GM23338 (cell line): Measurements from ENCODE around the gene TRIAP1.

Experiments
- CTCF ChIP-seq, 2 experiments: fragments of 200-600 bp in 1 of 2; sonication (generic) in 1 of 2; conservative IDR thresholded peaks; 2 replicates each; pipeline versions ENCODE4 v1.5.1 to v1.6.1; 2016 to 2017; ENCODE audit warnings: antibody characterized with exemption in 2 of 2, low read depth in 2 of 2, mild to moderate bottlenecking in 2 of 2, moderate library complexity in 1 of 2
- EZH2 ChIP-seq: fragments of 200-600 bp; sonication (generic); IDR thresholded peaks from one replicate; pipeline ENCODE4 v1.8.0; 2017; ENCODE audit warnings: antibody characterized with exemption, mild to moderate bottlenecking, low read depth; ENCODE audit not compliant: unreplicated experiment
- ZNF331 ChIP-seq: fragments of 250-450 bp; sonication (Bioruptor Pico); IDR thresholded peaks from 2 replicates; pipeline ENCODE4 v1.5.0; 2020; ENCODE audit warnings: low read depth, mild to moderate bottlenecking, moderate library complexity
- ZNF462 ChIP-seq: fragments of 250-450 bp; sonication (Bioruptor Pico); IDR thresholded peaks from 2 replicates; pipeline ENCODE4 v1.5.0; 2020; ENCODE audit warnings: mild to moderate bottlenecking, moderate library complexity

GRCh38 chr12:120432772-120433525 lies 13.2 kb downstream of the TRIAP1 start:
- TF ChIP-seq EZH2 (no peak), CTCF (conservative IDR thresholded peaks at IDR 0.05; ENCODE audit: low read depth in 2 of 2) (peak in 1 of 2 experiments; percentile 25; a peak in 2 of 4 replicates), ZNF462 (CRISPR knock-in tag) (no peak), ZNF331 (no peak)
